ENCODE measurements around the gene TAOK3.
"Not testable (repeated sequence)": the region's sequence is repeated elsewhere in the genome, so short reads cannot be mapped to it uniquely, and the experiment has no call there.

TAOK3 gene

GRCh38 chr12:118292836-118293235 lies 79.9 kb downstream of the TAOK3 start:
- DNase-seq (ENCODE audit: low read depth): no peak

- DNase-seq (ENCODE audit: low read depth): peak; percentile 20
Observed at GRCh38 chr12:118290130-118290529, 82.6 kb downstream of the TAOK3 start.

- no peak for DNase-seq (ENCODE audit: low read depth)
Observed at GRCh38 chr12:118288174-118288573, 84.5 kb downstream of the TAOK3 start.

DNA sequence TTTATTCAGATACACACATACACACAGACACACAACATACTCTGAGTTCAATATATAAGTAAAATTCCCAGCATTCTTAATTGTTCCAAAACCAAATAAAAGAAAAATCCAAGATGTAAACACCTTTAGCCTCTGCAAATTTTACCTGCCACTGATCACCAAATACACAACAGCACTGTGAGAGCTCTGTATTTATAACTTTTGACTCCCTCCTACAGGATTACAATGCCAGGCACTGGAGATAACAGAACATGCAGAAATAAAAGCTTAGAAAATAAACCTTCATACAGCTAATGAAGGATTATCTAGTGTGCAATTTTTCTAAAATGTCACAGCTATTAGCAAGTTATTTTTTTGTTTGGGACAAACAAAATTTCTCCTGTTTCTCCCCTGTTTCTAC lies 85.0 kb downstream of the TAOK3 start:
- no peak for DNase-seq (ENCODE audit: low read depth)

DNA sequence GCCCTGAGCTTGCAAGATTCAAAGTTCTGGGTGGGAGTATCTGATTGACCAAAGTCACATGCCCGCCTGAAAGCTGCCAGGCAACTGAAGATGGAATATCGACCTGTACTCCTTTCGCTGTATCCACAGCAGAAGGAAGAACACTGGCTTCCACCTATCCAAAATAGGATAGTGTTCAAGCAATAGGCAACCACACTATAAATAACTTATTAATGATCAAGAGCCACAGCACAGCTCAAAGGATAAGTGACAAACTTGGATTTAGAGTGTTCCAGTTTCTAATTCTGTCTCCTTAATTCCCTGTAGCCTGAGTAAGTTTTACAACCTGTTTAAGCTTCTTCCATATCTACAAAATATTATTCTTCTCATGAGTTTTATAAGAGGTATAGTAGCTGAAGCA lies 89.9 kb downstream of the TAOK3 start:
- no peak for DNase-seq (ENCODE audit: low read depth)

DNA sequence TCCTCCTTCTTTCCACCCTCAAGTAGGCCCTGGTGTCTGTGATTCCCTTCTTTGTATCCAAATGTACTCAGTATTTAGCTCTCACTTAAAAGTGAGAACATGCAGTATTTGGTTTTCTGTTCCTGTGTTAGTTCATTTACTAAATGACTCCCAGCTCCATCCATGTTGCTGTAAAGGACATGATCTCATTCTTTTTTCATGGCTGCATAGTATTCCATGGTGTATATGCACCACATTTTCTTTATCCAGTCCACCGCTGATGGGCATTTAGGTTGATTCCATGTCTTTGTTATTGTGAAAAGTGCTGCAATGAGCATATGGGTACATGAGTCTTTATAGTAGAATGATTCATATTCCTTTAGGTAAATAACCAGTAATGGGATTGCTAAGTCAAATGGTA lies 94.4 kb downstream of the TAOK3 start:
- not testable (repeated sequence) for DNase-seq (ENCODE audit: low read depth)

- DNase-seq (ENCODE audit: low read depth): no peak
Observed at GRCh38 chr12:118274066-118274465, 98.6 kb downstream of the TAOK3 start.

GRCh38 chr12:118271770-118272417 lies 100.8 kb downstream of the TAOK3 start:
- no peak for DNase-seq (ENCODE audit: low read depth)

DNA sequence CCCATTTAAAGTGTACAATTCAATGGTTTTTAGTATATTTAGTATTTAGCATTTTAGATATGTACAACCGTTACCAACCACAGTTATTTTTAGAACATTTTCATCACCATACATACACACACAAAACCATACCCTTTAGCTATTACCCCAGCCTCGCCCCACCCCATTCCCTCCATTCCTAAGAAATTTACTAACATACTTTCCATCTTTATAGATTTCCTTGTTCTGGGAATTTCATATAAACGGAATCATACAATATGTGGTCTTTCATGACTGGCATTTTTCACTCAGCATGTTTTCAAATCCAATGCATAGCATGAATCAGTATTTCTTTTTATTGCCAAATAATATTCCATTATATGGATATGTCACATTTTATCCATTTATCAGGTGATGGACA lies 101.5 kb downstream of the TAOK3 start:
- no peak for DNase-seq (ENCODE audit: low read depth)

DNA sequence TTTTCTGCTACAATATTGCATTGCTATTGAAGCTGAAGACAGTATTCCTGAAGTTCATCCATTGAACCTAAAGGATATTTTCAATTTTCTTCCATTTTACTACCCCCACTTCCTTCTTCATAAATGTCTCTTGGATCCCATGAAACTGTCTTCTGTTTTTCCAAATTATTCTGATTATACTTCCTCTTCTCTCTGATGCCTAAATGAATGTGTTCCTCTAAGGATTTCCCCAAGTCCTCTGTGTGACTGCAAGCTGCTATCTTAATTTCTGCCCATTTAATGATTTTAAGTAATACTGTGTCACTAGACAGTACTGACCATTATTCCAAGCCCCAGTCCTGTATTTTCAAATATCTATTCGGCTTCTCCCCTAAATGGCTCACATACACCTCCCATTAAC lies 102.9 kb downstream of the TAOK3 start:
- DNase-seq (ENCODE audit: low read depth): no peak

DNA sequence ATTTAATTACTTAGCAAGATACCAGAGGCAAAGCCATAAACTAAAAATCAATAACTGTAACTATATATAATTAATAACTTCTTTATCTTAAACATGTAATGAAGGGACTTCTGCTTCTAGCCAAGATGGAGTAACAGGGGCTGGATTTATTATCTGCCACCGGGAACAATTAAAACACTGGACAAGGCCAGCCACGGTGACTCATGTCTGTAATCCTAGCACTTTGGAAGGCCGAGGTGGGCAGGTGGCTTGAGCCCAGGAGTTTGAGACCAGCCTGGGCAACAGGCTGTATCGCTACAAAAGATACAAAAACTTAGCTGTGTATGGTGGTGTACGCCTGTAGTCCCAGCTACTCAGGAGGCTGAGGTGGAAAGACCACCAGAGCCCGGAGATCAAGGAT lies 113.6 kb downstream of the TAOK3 start:
- peak; percentile 3 for DNase-seq (ENCODE audit: low read depth)

DNA sequence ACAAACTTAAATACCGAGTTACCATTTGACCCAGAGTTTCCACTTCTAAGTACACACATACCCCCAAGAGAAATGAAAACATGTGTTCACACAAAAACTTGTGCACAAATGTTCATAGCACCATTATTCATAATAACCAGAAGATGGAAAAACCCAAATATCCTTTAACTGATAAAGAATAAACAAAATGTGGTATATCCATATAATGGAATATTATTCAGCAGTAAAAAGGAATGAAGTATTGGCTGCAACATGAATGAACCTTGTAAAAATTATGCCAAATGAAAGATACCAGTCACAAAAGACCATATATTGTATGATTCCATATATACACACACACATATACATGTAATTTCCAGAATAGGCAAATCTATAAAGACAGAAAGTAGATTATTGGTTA lies 116.4 kb downstream of the TAOK3 start:
- no peak for DNase-seq (ENCODE audit: low read depth)

DNA sequence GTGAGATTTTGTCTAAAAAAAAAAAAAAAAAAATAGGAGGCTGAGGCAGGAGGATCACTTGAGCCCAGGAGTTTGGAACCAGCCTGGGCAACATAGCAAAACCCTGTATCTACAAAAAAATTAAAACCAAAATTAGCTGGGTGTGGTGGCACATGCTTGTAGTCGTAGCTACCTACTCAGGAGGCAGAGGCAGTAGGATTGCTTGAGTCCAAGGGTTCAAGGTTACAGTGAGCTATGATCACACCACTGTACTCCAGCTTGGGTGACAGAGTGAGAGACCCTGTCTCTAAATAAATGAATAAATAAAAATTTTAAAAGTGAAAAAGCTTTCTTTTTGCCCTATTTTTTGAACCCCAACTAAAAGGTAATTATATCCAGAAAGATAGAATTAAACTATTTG lies 123.2 kb downstream of the TAOK3 start:
- DNase-seq (ENCODE audit: low read depth): no peak

DNA sequence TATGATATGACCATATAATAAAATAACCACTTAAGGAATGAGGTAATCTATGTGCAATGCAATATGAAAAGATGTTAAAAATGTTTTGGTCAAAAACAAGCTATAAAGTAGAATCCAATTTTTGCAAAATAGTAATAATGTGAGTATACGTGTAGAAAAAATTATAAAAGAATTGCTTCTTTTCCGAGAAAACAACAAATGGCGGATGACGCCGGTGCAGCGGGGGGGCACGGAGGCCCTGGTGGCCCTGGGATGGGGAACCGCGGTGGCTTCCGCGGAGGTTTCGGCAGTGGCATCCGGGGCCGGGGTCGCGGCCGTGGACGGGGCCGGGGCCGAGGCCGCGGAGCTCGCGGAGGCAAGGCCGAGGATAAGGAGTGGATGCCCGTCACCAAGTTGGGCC lies 126.8 kb downstream of the TAOK3 start:
- not testable (repeated sequence) for DNase-seq (ENCODE audit: low read depth)

GRCh38 chr12:118238888-118239287 lies 133.8 kb downstream of the TAOK3 start:
- no peak for DNase-seq (ENCODE audit: low read depth)

DNA sequence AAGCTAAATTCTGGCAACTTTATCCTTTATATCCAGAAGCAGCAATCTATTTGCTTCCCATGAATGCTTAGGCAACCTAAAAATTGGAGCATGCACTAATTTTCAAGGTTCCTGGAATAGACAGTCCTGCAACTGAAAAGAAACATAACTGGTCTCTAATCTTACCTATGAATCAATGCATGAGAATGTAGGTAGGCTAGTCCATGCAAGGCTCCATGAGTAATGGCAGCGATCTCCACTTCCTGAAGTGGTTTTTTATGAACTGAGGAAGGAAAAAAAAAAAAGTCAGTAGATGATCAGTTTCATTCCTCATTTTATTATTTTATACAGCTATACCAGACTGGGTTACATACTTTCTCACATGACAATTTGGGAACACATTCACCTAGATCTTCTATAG lies 134.8 kb downstream of the TAOK3 start:
- peak; percentile 62 for DNase-seq (ENCODE audit: low read depth)

DNA sequence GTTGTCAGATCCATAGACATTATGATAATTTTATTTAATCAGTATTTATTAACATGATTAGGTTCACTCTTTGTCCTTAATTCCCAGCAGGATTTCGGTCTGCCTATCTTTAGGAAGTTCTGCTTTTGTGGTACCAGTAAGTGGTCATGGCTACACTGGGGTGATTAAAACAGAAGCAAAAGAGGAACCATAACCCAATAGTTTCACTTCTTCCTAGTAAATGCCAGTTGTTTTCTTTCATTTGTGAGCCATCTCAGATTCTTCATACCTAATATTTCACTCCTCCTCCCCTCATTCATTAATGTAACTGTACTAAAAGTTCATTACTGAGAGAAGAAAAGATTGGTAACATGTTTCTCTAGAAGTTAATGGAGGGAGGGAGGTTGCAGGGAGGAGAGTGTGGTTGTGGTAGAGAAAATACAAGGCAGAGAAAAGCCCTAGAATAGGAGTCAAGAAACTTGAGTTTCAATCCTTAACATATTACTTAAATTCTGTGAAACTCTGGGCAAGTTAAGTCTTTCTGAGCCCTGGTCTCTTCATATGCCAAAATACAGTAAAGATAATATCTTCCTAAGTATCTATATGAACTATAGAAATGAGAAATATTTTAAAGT lies 135.5 kb downstream of the TAOK3 start:
- no peak for DNase-seq (ENCODE audit: low read depth)

GRCh38 chr12:118220702-118221101 lies 152.0 kb downstream of the TAOK3 start:
- DNase-seq (ENCODE audit: low read depth): no peak

DNA sequence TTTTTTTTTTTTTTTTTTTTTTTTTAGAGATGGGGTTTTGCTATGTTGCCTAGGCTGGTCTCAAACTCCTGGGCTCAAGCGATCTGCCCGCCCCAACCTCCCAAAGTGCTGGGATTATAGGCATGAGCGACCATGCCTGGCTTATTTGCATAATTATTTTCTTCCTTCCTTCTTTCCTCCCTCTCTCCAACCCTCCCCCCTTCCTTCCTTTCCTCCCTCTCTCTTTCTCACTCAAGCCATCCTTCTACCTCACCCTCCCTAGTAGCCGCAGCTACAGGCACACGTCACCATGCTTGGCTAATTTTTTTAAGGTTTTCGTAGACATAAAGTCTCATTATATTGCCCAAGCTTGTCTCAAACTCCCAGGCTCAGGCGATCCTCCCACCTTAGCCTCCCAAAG lies 152.9 kb downstream of the TAOK3 start:
- no peak for DNase-seq (ENCODE audit: low read depth)

- no peak for DNase-seq (ENCODE audit: low read depth)
Observed at GRCh38 chr12:118219106-118219505, 153.6 kb downstream of the TAOK3 start.

- DNase-seq (ENCODE audit: low read depth): no peak
Observed at GRCh38 chr12:118213452-118213851, 159.3 kb downstream of the TAOK3 start.

DNA sequence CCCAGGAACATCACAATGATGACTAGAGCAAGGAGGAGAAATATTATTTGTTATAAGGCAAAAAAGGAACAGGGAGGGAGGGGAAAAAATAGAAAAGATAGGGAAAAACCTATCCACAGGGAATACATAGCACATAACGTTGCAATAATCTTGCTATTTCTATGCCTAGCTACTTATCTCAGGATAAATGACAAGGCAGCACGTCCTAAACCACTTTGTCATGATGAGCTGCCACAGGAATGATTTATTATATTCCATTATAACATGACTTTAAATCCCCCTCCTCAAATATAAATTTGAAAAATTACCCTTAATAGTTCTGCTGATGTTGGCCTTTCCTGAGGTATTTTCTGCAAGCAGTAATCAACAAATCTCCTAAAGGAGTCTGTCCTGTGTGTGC lies 160.1 kb downstream of the TAOK3 start:
- DNase-seq (ENCODE audit: low read depth): no peak

DNA sequence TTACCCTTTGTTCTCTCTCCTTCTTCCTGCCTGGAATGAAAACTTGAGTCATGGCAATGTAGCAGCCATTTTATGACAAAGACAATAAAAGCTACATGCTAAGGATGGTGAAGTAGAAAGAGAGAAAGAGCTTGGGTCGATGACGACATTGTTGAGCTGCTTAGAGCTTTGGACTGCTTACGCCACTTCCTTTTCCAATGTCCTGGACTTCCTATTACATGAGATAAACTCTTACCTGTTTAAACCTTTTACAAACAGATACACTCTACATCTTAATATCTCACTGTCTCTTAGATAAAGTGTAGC lies 166.6 kb downstream of the TAOK3 start:
- DNase-seq (ENCODE audit: low read depth): no peak

DNA sequence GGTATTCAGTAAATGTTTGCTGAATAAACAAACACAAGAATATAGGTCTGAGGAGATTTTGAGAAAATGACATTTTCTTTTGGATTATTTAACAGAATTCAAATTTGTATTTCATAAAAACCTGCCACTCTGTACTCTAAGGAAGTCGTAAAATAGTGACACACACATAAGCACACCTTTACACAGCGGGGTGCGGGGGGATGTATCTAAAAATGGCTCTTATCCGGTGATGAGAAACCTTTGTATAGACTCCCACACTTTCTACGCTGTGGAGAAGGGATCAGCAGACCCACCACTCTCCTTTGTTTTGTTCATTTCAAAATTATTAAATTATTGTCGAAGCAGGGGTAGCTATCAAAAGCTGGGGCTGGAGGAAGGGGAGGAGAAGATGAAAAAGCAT lies 178.7 kb downstream of the TAOK3 start:
- no peak for DNase-seq (ENCODE audit: low read depth)

Measured in non-pigmented ciliary epithelial cell (primary cell).